Thyroid gland (tissue), 4 donors: ENCODE results near the gene DTYMK.

Experiments
- POLR2A ChIP-seq, 2 donors: fragments of 450-650 bp; IDR thresholded peaks; one replicate each; pipeline ENCODE4 v1.6.1; 2017; ENCODE audit warnings: antibody characterized with exemption in 2 of 2, mild to moderate bottlenecking in 2 of 2, moderate library complexity in 1 of 2
- TF ChIP-seq, protein P1 (sequence below), 6 experiments: fragments of 200-600 bp in 3 of 6; fragments of 450-650 bp in 3 of 6; sonication (generic) in 3 of 6; IDR thresholded peaks; one replicate each; pipeline ENCODE4 v1.5.1; 2016 to 2019; ENCODE audit warnings: antibody characterized with exemption in 6 of 6, mild to moderate bottlenecking in 2 of 6, inconsistent platforms in 1 of 6, moderate library complexity in 1 of 6

- TF ChIP-seq, protein P1, sequence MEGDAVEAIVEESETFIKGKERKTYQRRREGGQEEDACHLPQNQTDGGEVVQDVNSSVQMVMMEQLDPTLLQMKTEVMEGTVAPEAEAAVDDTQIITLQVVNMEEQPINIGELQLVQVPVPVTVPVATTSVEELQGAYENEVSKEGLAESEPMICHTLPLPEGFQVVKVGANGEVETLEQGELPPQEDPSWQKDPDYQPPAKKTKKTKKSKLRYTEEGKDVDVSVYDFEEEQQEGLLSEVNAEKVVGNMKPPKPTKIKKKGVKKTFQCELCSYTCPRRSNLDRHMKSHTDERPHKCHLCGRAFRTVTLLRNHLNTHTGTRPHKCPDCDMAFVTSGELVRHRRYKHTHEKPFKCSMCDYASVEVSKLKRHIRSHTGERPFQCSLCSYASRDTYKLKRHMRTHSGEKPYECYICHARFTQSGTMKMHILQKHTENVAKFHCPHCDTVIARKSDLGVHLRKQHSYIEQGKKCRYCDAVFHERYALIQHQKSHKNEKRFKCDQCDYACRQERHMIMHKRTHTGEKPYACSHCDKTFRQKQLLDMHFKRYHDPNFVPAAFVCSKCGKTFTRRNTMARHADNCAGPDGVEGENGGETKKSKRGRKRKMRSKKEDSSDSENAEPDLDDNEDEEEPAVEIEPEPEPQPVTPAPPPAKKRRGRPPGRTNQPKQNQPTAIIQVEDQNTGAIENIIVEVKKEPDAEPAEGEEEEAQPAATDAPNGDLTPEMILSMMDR (IDR thresholded peaks at IDR 0.05) = no peak
- TF ChIP-seq POLR2A (IDR thresholded peaks at IDR 0.05) = no peak
These were observed 47.0 kb upstream of the DTYMK start for GRCh38 chr2:241733391-241734207.
